ENCODE measurements around the gene HIPK3.

- TF ChIP-seq CTCF (IDR thresholded peaks at IDR 0.05): no peak
- TF ChIP-seq EP300 (IDR thresholded peaks at IDR 0.05): no peak
- no peak for TF ChIP-seq POLR2AphosphoS5 (IDR thresholded peaks at IDR 0.05)
- TF ChIP-seq POLR2A (IDR thresholded peaks at IDR 0.05; ENCODE audit: low read depth): no peak
Measured at GRCh38 chr11:33222052-33222750, 35.0 kb upstream of the HIPK3 start.

Measured in esophagus muscularis mucosa (tissue), 4 donors.